HepG2 (cell line): ENCODE measurements around the gene WWC2. TPM values are rescaled to one million over a fixed set of nuclear protein-coding genes. Genes with fewer than 3 reads are reported as not detected.
A peak's percentile ranks its signal among the peaks of the same experiment; 100 is the strongest.

ENCODE experiments used
- AGO1 ChIP-seq: fragments of 200-400 bp; formaldehyde crosslinking; IDR thresholded peaks from 2 replicates; pipeline ENCODE4 v1.6.1; 2017; ENCODE audit warnings: mild to moderate bottlenecking, low read depth, low read length, moderate library complexity; ENCODE audit not compliant: poor library complexity, severe bottlenecking
- ATF5 ChIP-seq: sonication (generic); formaldehyde crosslinking; IDR thresholded peaks from 2 replicates; pipeline ENCODE4 v1.4.0; 2020; ENCODE audit warnings: mild to moderate bottlenecking, low read depth, missing genetic modification reagents
- CBX5 ChIP-seq: sonication (generic); formaldehyde crosslinking; IDR thresholded peaks from 2 replicates; pipeline ENCODE4 v1.4.0; 2020; ENCODE audit warnings: missing genetic modification reagents, borderline replicate concordance
- DDIT3 ChIP-seq: sonication (generic); formaldehyde crosslinking; IDR thresholded peaks from 2 replicates; pipeline ENCODE4 v1.4.0; 2020; ENCODE audit warnings: mild to moderate bottlenecking, missing genetic modification reagents
- HCFC1 ChIP-seq: fragments of 150-350 bp; IDR thresholded peaks from 2 replicates; pipeline ENCODE4 v1.6.1; 2014; ENCODE audit warnings: low read depth, low read length
- HDAC6 ChIP-seq: fragments of 200-600 bp; sonication (generic); IDR thresholded peaks from 2 replicates; pipeline ENCODE4 v1.7.0; 2017; ENCODE audit warnings: mild to moderate bottlenecking, antibody characterized with exemption, low read length, low read depth
- HES4 ChIP-seq: sonication (generic); formaldehyde crosslinking; IDR thresholded peaks from 2 replicates; pipeline ENCODE4 v1.9.0; 2021; ENCODE audit warnings: mild to moderate bottlenecking, missing genetic modification reagents, borderline replicate concordance
- ISL2 ChIP-seq: sonication (generic); formaldehyde crosslinking; IDR thresholded peaks from 2 replicates; pipeline ENCODE4 v1.5.0; 2020; ENCODE audit warnings: missing genetic modification reagents
- MAFF ChIP-seq: IDR thresholded peaks from 2 replicates; pipeline ENCODE4 v1.6.1; 2011; ENCODE audit warnings: low read depth, low read length, improper control_type of control experiment
- NFIB ChIP-seq: sonication (generic); formaldehyde crosslinking; IDR thresholded peaks from 2 replicates; pipeline ENCODE4 v1.9.0; 2021; ENCODE audit warnings: missing genetic modification reagents, mild to moderate bottlenecking, borderline replicate concordance
- PRDM4 ChIP-seq: sonication (generic); formaldehyde crosslinking; IDR thresholded peaks from 2 replicates; pipeline ENCODE4 v1.9.0; 2021; ENCODE audit warnings: missing genetic modification reagents, borderline replicate concordance
- SATB2 ChIP-seq: sonication (generic); formaldehyde crosslinking; IDR thresholded peaks from 2 replicates; pipeline ENCODE4 v1.5.0; 2020; ENCODE audit warnings: missing genetic modification reagents
- SRSF1 ChIP-seq: fragments of 200-400 bp; formaldehyde crosslinking; optimal IDR thresholded peaks from 2 replicates; pipeline ENCODE3; 2017; ENCODE audit warnings: mild to moderate bottlenecking, low read depth, low read length, moderate library complexity
- ZNF136 ChIP-seq: sonication (generic); formaldehyde crosslinking; IDR thresholded peaks from 2 replicates; pipeline ENCODE4 v1.8.1; 2022; ENCODE audit warnings: low read depth, mild to moderate bottlenecking, moderate library complexity, missing genetic modification reagents
- ZNF142 ChIP-seq: sonication (generic); formaldehyde crosslinking; IDR thresholded peaks from 2 replicates; pipeline ENCODE4 v1.4.0; 2020; ENCODE audit warnings: missing genetic modification reagents
- ZNF256 ChIP-seq: sonication (generic); formaldehyde crosslinking; conservative IDR thresholded peaks from 2 replicates; pipeline ENCODE4 v1.4.0; 2020; ENCODE audit warnings: missing genetic modification reagents
- ZNF30 ChIP-seq: sonication (generic); formaldehyde crosslinking; IDR thresholded peaks from 2 replicates; pipeline ENCODE4 v1.5.0; 2020; ENCODE audit warnings: mild to moderate bottlenecking, missing genetic modification reagents
- ZNF619 ChIP-seq: sonication (generic); formaldehyde crosslinking; IDR thresholded peaks from 2 replicates; pipeline ENCODE4 v1.4.0; 2020; ENCODE audit warnings: mild to moderate bottlenecking, missing genetic modification reagents
- ZNF660 ChIP-seq: sonication (generic); formaldehyde crosslinking; IDR thresholded peaks from 2 replicates; pipeline ENCODE4 v1.5.1; 2020; ENCODE audit warnings: mild to moderate bottlenecking, low read depth, missing genetic modification reagents, borderline replicate concordance
- polyA plus RNA-seq, 8 experiments: library from polyadenylated mRNA; depleted of rRNA in 3 of 8; stranded (reverse) in 7 of 8; unstranded in 1 of 8; fragments of >200 nt; fragmentation: Illumina TruSeq in 4 of 8; extraction: Trizol in 4 of 8; gene quantifications; 2 replicates each; pipeline versions ENCODE4 v1.2.1 to v1.2.3, GENCODE V29; 2011 to 2016; ENCODE audit warnings: low read depth in 4 of 8, missing spikeins in 1 of 8, mixed read lengths in 1 of 8; ENCODE audit not compliant: insufficient read depth in 1 of 8
- total RNA-seq, 5 experiments: library from RNA; depleted of rRNA; stranded (reverse); fragments of >200 nt; fragmentation: Illumina TruSeq; extraction: Trizol; gene quantifications; 2 replicates each; pipeline ENCODE4 v1.2.3, GENCODE V29; 2016; ENCODE audit warnings: low read depth in 1 of 5

The WWC2 gene
- total and polyA plus RNA-seq, 2 of the 13 experiments (the other 11 are each of a cell fraction or from before 2014, with no cell fraction given) = 40.0 to 50.1 TPM

GRCh38 chr4:183099537-183100297 is 660 bp downstream of the WWC2 start (continued):
- no peak for TF ChIP-seq ZNF619 (CRISPR knock-in tag)
- no peak for TF ChIP-seq CBX5 (CRISPR knock-in tag)
- TF ChIP-seq HCFC1 = no peak
- TF ChIP-seq AGO1 = peak; percentile 16
- TF ChIP-seq PRDM4 (CRISPR knock-in tag) = no peak
- no peak for TF ChIP-seq SRSF1
- TF ChIP-seq ZNF136 (CRISPR knock-in tag) = no peak
- TF ChIP-seq HDAC6 = no peak
- TF ChIP-seq ZNF256 (CRISPR knock-in tag) = no peak
- TF ChIP-seq ZNF660 (CRISPR knock-in tag) = no peak
- no peak for TF ChIP-seq MAFF
- TF ChIP-seq ISL2 = no peak
- TF ChIP-seq SATB2 (CRISPR knock-in tag) = no peak
- no peak for TF ChIP-seq ATF5 (CRISPR knock-in tag)
- TF ChIP-seq ZNF142 (CRISPR knock-in tag) = no peak
- TF ChIP-seq ZNF30 (CRISPR knock-in tag) = no peak
- TF ChIP-seq NFIB (CRISPR knock-in tag) = no peak
- TF ChIP-seq HES4 (CRISPR knock-in tag) = no peak; the same call in 1 of the 2 replicates
- TF ChIP-seq DDIT3 (CRISPR knock-in tag) = no peak
